Spleen (tissue), 7 donors: ENCODE results near the gene COL4A3.

Experiments
- CTCF ChIP-seq, 11 experiments: fragments of 200-600 bp in 7 of 11; fragments of 450-650 bp in 4 of 11; sonication (generic) in 4 of 11; IDR thresholded peaks in 8 of 11; conservative IDR thresholded peaks in 3 of 11; 1 replicate in 7 of 11; 2 replicates in 4 of 11; pipeline versions ENCODE4 v1.4.0 to v1.8.0; 2016 to 2021; ENCODE audit warnings: antibody characterized with exemption in 11 of 11, inconsistent platforms in 4 of 11, mild to moderate bottlenecking in 1 of 11
- POLR2A ChIP-seq, 3 donors: fragments of 450-650 bp; IDR thresholded peaks; one replicate each; pipeline ENCODE4 v1.5.1; 2017; ENCODE audit warnings: antibody characterized with exemption in 3 of 3, mild to moderate bottlenecking in 1 of 3
- POLR2AphosphoS5 ChIP-seq, 3 donors: sonication (generic); formaldehyde crosslinking; IDR thresholded peaks; one replicate each; pipeline ENCODE4 v1.5.1; 2017; ENCODE audit warnings: antibody characterized with exemption in 3 of 3
- donor health status: DM: no; HTN: no; CAD: no; lungs with moderate emphysema.
- donor health status: DM: no; HTN: no; CAD: no.
- donor health status: DM: no; HTN: no; CAD: no.

GRCh38 chr2:227335713-227336112, 171.3 kb downstream of the COL4A3 start:
- no peak for TF ChIP-seq CTCF (IDR thresholded peaks at IDR 0.05 in 8 of 11, conservative IDR thresholded peaks at IDR 0.05 in 3 of 11)
- no peak for TF ChIP-seq POLR2AphosphoS5 (IDR thresholded peaks at IDR 0.05)
- TF ChIP-seq POLR2A (IDR thresholded peaks at IDR 0.05), result no peak
